NCI-H1417 (cell line): Measurements from ENCODE around the gene CREG2.
"Not testable (repeated sequence)": the region's sequence is repeated elsewhere in the genome, so short reads cannot be mapped to it uniquely, and the experiment has no call there.

Source experiments
- DNase-seq, 3 experiments: peaks; one replicate each; lab custom pipeline; 2025; lab: John Stamatoyannopoulos, UW

The CREG2 gene

GRCh38 chr2:101371636-101372035, 15.7 kb downstream of the CREG2 start:
- DNase-seq = no peak

GRCh38 chr2:101369100-101369499, 18.2 kb downstream of the CREG2 start:
- no peak for DNase-seq

- DNase-seq = no peak
Measured at GRCh38 chr2:101368376-101368775, 18.9 kb downstream of the CREG2 start.

GRCh38 chr2:101367508-101367907, 19.8 kb downstream of the CREG2 start:
- DNase-seq = no peak

GRCh38 chr2:101364878-101365277, 22.4 kb downstream of the CREG2 start:
- no peak for DNase-seq

GRCh38 chr2:101362777-101363176, 24.5 kb downstream of the CREG2 start:
- no peak for DNase-seq

- DNase-seq = peak in 2 of 3 experiments; percentile 17 to 61
Measured at GRCh38 chr2:101362316-101362715, 25.0 kb downstream of the CREG2 start.

GRCh38 chr2:101361522-101361921, 25.8 kb downstream of the CREG2 start:
- no peak for DNase-seq

GRCh38 chr2:101361121-101361520, 26.2 kb downstream of the CREG2 start:
- no peak for DNase-seq

GRCh38 chr2:101360232-101360631, 27.1 kb downstream of the CREG2 start:
- DNase-seq = no peak

- no peak for DNase-seq
Measured at GRCh38 chr2:101359410-101359954, 27.8 kb downstream of the CREG2 start.

- no peak for DNase-seq
Measured at GRCh38 chr2:101357376-101357775, 29.9 kb downstream of the CREG2 start.

- no peak for DNase-seq
Measured at GRCh38 chr2:101356521-101356920, 30.8 kb downstream of the CREG2 start.

- no peak for DNase-seq
Measured at GRCh38 chr2:101356055-101356454, 31.2 kb downstream of the CREG2 start.

- DNase-seq = no peak
Measured at GRCh38 chr2:101355401-101356054, 31.8 kb downstream of the CREG2 start.

- no peak for DNase-seq
Measured at GRCh38 chr2:101354420-101355311, 32.6 kb downstream of the CREG2 start.

GRCh38 chr2:101352631-101353030, 34.7 kb downstream of the CREG2 start:
- not testable (repeated sequence) for DNase-seq

GRCh38 chr2:101351207-101351606, 36.1 kb downstream of the CREG2 start:
- DNase-seq = no peak

- DNase-seq = no peak
Measured at GRCh38 chr2:101349893-101350662, 37.2 kb downstream of the CREG2 start.

- DNase-seq = no peak
Measured at GRCh38 chr2:101348883-101349282, 38.4 kb downstream of the CREG2 start.

GRCh38 chr2:101346909-101347308, 40.4 kb downstream of the CREG2 start:
- no peak for DNase-seq

GRCh38 chr2:101344137-101344536, 43.2 kb downstream of the CREG2 start:
- DNase-seq = no peak
